HepG2 (cell line): Measurements from ENCODE around the gene RIPK1. TPM values are rescaled to one million over a fixed set of nuclear protein-coding genes. Genes with fewer than 3 reads are reported as not detected.
A peak's percentile ranks its signal among the peaks of the same experiment; 100 is the strongest.

Experiments used
- ARNT ChIP-seq: fragments of 450-650 bp; IDR thresholded peaks from 2 replicates; pipeline ENCODE4 v1.6.1; 2017
- CAMTA2 ChIP-seq: sonication (generic); formaldehyde crosslinking; IDR thresholded peaks from 2 replicates; pipeline ENCODE4 v1.4.0; 2020; ENCODE audit warnings: mild to moderate bottlenecking, missing genetic modification reagents, borderline replicate concordance
- KIAA2018 ChIP-seq: sonication (generic); formaldehyde crosslinking; IDR thresholded peaks from 2 replicates; pipeline ENCODE4 v1.5.0; 2020; ENCODE audit warnings: mild to moderate bottlenecking, missing genetic modification reagents, borderline replicate concordance
- KMT2B ChIP-seq: IDR thresholded peaks from 2 replicates; pipeline ENCODE4 v1.6.1; 2016; ENCODE audit warnings: missing genetic modification reagents, missing compliant biosample characterization
- SATB2 ChIP-seq: sonication (generic); formaldehyde crosslinking; IDR thresholded peaks from 2 replicates; pipeline ENCODE4 v1.5.0; 2020; ENCODE audit warnings: missing genetic modification reagents
- SCMH1 ChIP-seq: sonication (generic); formaldehyde crosslinking; IDR thresholded peaks from 2 replicates; pipeline ENCODE4 v1.9.0; 2021; ENCODE audit warnings: missing genetic modification reagents, mild to moderate bottlenecking, borderline replicate concordance
- STAT6 ChIP-seq: sonication (generic); formaldehyde crosslinking; IDR thresholded peaks from 2 replicates; pipeline ENCODE4 v1.4.0; 2020; ENCODE audit warnings: missing genetic modification reagents, mild to moderate bottlenecking, borderline replicate concordance
- ZNF256 ChIP-seq: sonication (generic); formaldehyde crosslinking; conservative IDR thresholded peaks from 2 replicates; pipeline ENCODE4 v1.4.0; 2020; ENCODE audit warnings: missing genetic modification reagents
- ZNF441 ChIP-seq: sonication (generic); formaldehyde crosslinking; IDR thresholded peaks from 2 replicates; pipeline ENCODE4 v1.7.0; 2021; ENCODE audit warnings: missing genetic modification reagents, borderline replicate concordance
- polyA plus RNA-seq, 8 experiments: library from polyadenylated mRNA; depleted of rRNA in 3 of 8; stranded (reverse) in 7 of 8; unstranded in 1 of 8; fragments of >200 nt; fragmentation: Illumina TruSeq in 4 of 8; extraction: Trizol in 4 of 8; gene quantifications; 2 replicates each; pipeline versions ENCODE4 v1.2.1 to v1.2.3, GENCODE V29; 2011 to 2016; ENCODE audit warnings: low read depth in 4 of 8, missing spikeins in 1 of 8, mixed read lengths in 1 of 8; ENCODE audit not compliant: insufficient read depth in 1 of 8
- total RNA-seq, 5 experiments: library from RNA; depleted of rRNA; stranded (reverse); fragments of >200 nt; fragmentation: Illumina TruSeq; extraction: Trizol; gene quantifications; 2 replicates each; pipeline ENCODE4 v1.2.3, GENCODE V29; 2016; ENCODE audit warnings: low read depth in 1 of 5
- TF ChIP-seq, protein P1 (sequence below): sonication (generic); formaldehyde crosslinking; conservative IDR thresholded peaks from 2 replicates; pipeline ENCODE4 v1.4.0; 2020; ENCODE audit warnings: mild to moderate bottlenecking, missing genetic modification reagents, moderate library complexity

The RIPK1 gene
- total and polyA plus RNA-seq, 2 of the 13 experiments (the other 11 are each of a cell fraction or from before 2014, with no cell fraction given) = 9.0 to 10.3 TPM

GRCh38 chr6:3139090-3139903 is 71.0 kb downstream of the RIPK1 start (continued):
- TF ChIP-seq ZNF441 (CRISPR knock-in tag) (no peak), SATB2 (CRISPR knock-in tag) (no peak), CAMTA2 (CRISPR knock-in tag) (no peak), STAT6 (CRISPR knock-in tag) (peak; percentile 69; the same call in 1 of the 2 replicates), ZNF256 (no peak; the same call in 1 of the 2 replicates), ARNT (no peak), KIAA2018 (CRISPR knock-in tag) (no peak), SCMH1 (CRISPR knock-in tag) (no peak), KMT2B (CRISPR knock-in tag) (peak; percentile 69; the same call in 1 of the 2 replicates)
- TF ChIP-seq, protein P1, sequence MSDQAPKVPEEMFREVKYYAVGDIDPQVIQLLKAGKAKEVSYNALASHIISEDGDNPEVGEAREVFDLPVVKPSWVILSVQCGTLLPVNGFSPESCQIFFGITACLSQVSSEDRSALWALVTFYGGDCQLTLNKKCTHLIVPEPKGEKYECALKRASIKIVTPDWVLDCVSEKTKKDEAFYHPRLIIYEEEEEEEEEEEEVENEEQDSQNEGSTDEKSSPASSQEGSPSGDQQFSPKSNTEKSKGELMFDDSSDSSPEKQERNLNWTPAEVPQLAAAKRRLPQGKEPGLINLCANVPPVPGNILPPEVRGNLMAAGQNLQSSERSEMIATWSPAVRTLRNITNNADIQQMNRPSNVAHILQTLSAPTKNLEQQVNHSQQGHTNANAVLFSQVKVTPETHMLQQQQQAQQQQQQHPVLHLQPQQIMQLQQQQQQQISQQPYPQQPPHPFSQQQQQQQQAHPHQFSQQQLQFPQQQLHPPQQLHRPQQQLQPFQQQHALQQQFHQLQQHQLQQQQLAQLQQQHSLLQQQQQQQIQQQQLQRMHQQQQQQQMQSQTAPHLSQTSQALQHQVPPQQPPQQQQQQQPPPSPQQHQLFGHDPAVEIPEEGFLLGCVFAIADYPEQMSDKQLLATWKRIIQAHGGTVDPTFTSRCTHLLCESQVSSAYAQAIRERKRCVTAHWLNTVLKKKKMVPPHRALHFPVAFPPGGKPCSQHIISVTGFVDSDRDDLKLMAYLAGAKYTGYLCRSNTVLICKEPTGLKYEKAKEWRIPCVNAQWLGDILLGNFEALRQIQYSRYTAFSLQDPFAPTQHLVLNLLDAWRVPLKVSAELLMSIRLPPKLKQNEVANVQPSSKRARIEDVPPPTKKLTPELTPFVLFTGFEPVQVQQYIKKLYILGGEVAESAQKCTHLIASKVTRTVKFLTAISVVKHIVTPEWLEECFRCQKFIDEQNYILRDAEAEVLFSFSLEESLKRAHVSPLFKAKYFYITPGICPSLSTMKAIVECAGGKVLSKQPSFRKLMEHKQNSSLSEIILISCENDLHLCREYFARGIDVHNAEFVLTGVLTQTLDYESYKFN = peak; percentile 94
